T-cell (primary cell): ENCODE results near the gene CCL1. TPM values are rescaled to one million over a fixed set of nuclear protein-coding genes. Genes with fewer than 3 reads are reported as not detected.

Source experiments
- ATAC-seq, 4 experiments: fragments of 200-7000 bp in 3 of 4; fragments of 150-1000 bp in 1 of 4; cut with Tn5 transposase; replicated peaks in 1 of 4; 1 replicate in 3 of 4; 2 replicates in 1 of 4; pipeline ENCODE4 v1.10.0; 2021; ENCODE audit warnings: moderate library complexity in 3 of 4, mild to moderate bottlenecking in 2 of 4, moderate number of reproducible peaks in 1 of 4
- CTCF ChIA-PET, 2 donors: fragments of 300-600 bp; sonication (Branson Sonifier 250); formaldehyde crosslinking; loops; one replicate each; lab custom pipeline; 2022; ENCODE audit warnings: antibody characterized with exemption in 2 of 2; lab: Charles Lee
- POLR2A ChIA-PET, 2 donors: fragments of 300-600 bp; sonication (Branson Sonifier 250); formaldehyde crosslinking; loops; one replicate each; lab custom pipeline; 2022; ENCODE audit warnings: antibody characterized with exemption in 2 of 2; lab: Charles Lee
- DNase-seq, 35 experiments: peaks; one replicate each; pipeline versions ENCODE4 v3.0.0 to v3.0.0-alpha.2; 2013 to 2023
- H3K27ac ChIP-seq: one replicate; pipeline ENCODE4 v1.5.1; 2013; ENCODE audit warnings: low read length
- H3K27me3 ChIP-seq, 2 experiments: replicated peaks in 1 of 2; 1 replicate in 1 of 2; 2 replicates in 1 of 2; pipeline versions ENCODE4 v1.6.1 to v1.7.0; 2013; ENCODE audit warnings: low read length in 1 of 2, mixed read lengths in 1 of 2; ENCODE audit not compliant: control insufficient read depth in 2 of 2, insufficient read depth in 2 of 2; ENCODE audit errors: extremely low read depth in 1 of 2
- H3K36me3 ChIP-seq, 2 donors: 1 replicate in 1 of 2; 2 replicates in 1 of 2; pipeline versions ENCODE4 v1.6.1 to v1.7.0; 2013; ENCODE audit warnings: low read length in 1 of 2; ENCODE audit not compliant: control insufficient read depth in 2 of 2, insufficient read depth in 1 of 2; ENCODE audit errors: extremely low read depth in 1 of 2
- H3K4me1 ChIP-seq, 2 experiments: 1 replicate in 1 of 2; 2 replicates in 1 of 2; pipeline versions ENCODE4 v1.6.1 to v1.7.0; 2013; ENCODE audit warnings: low read length in 2 of 2, mixed read lengths in 1 of 2; ENCODE audit not compliant: insufficient read depth in 2 of 2, control insufficient read depth in 1 of 2; ENCODE audit errors: extremely low read depth in 1 of 2
- H3K4me3 ChIP-seq, 2 donors: 1 replicate in 1 of 2; 2 replicates in 1 of 2; pipeline versions ENCODE4 v1.5.1 to v1.7.0; 2013; ENCODE audit warnings: mild to moderate bottlenecking in 2 of 2, low read length in 1 of 2, moderate library complexity in 1 of 2; ENCODE audit not compliant: control insufficient read depth in 1 of 2; ENCODE audit errors: extremely low read depth in 1 of 2
- H3K9me3 ChIP-seq: 2 replicates; pipeline ENCODE4 v1.7.0; 2013
- H3K27ac Mint-ChIP-seq, 2 donors: one replicate each; pipeline ENCODE4 v1.8.0; 2020 to 2021; ENCODE audit warnings: mild to moderate bottlenecking in 2 of 2, mixed read lengths in 2 of 2
- H3K27me3 Mint-ChIP-seq, 2 donors: one replicate each; pipeline ENCODE4 v1.8.0; 2021 to 2022; ENCODE audit warnings: mixed read lengths in 2 of 2
- H3K36me3 Mint-ChIP-seq: one replicate; pipeline ENCODE4 v1.8.0; 2021; ENCODE audit warnings: mixed read lengths
- H3K4me1 Mint-ChIP-seq, 3 donors: one replicate each; pipeline ENCODE4 v1.8.0; 2020 to 2022; ENCODE audit warnings: mixed read lengths in 3 of 3, mild to moderate bottlenecking in 1 of 3
- H3K4me3 Mint-ChIP-seq, 3 donors: one replicate each; pipeline ENCODE4 v1.8.0; 2020 to 2022; ENCODE audit warnings: mild to moderate bottlenecking in 3 of 3, mixed read lengths in 3 of 3, moderate library complexity in 3 of 3
- H3K9me3 Mint-ChIP-seq, 3 donors: one replicate each; pipeline ENCODE4 v1.8.0; 2020 to 2022; ENCODE audit warnings: mixed read lengths in 3 of 3
- WGBS: methylation state at CpG from one replicate; pipeline ENCODE4 v1.1.5; 2013; ENCODE audit warnings: missing lambda C conversion rate; ENCODE audit not compliant: insufficient coverage; 5-methylcytosine and 5-hydroxymethylcytosine counted together
- total RNA-seq, 35 experiments: library from RNA in 6 of 35; stranded (reverse) in 6 of 35; fragments of 120-200 nt in 1 of 35; gene quantifications; one replicate each; pipeline versions ENCODE4 v1.2.1 to v1.2.4 and lab custom pipeline; 2013 to 2026

Gene CCL1, protein sequence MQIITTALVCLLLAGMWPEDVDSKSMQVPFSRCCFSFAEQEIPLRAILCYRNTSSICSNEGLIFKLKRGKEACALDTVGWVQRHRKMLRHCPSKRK
- not detected for total RNA-seq
- not detected for total RNA-seq (2013)
- total RNA-seq (lab: John Stamatoyannopoulos, UW): 0 to 4.2 (median 0) reads per million in 29 experiments

- H3K27me3 ChIP-seq: peaks cover 0 to 12% of the 10 kb centered on the region in 2 experiments
- Mint-ChIP-seq H3K4me1 (peaks cover 9 to 10% (median 9%) of the 10 kb centered on the region in 3 donors), H3K36me3 (no peaks in the 10 kb centered on the region), H3K4me3 (no peak within 1 kb of the TSS), H3K27me3 (peaks cover 6 to 21% of the 10 kb centered on the region in 2 donors), H3K27ac (no peak within 1 kb of the TSS), H3K9me3 (no peaks in the 10 kb centered on the region)
- H3K4me3 ChIP-seq: no peak within 1 kb of the TSS
- ChIA-PET POLR2A (no interaction called here), CTCF (interaction anchor here in 1 of 2 donors (0.9 kb wide), 1 partner anchor 162 kb away, joined by 3 read pairs; no protein-coding TSS in a partner anchor)
- H3K4me1 ChIP-seq: peaks cover 0 to 5% of the 10 kb centered on the region in 2 experiments
- H3K27ac ChIP-seq: no peak within 1 kb of the TSS
- no peak for ATAC-seq
- no peaks in the 10 kb centered on the region for H3K36me3 ChIP-seq
- no peak for DNase-seq
- WGBS: 60% methylated on average over 1 of the region's 5 CpGs
- H3K9me3 ChIP-seq: no peaks in the 10 kb centered on the region
Measured at GRCh38 chr17:34363183-34363661, at the start of gene CCL1. CCL1 (minus strand) TSS chr17:34363233; CDS start chr17:34363161, 72 bp downstream.

GRCh38 chr17:34412534-34412933 is 49.5 kb upstream of the CCL1 start:
- Mint-ChIP-seq H3K36me3 (no peaks in the 10 kb centered on the region), H3K27ac (no peak overlapping the region), H3K9me3 (no peaks in the 10 kb centered on the region), H3K27me3 (peaks cover 29 to 31% of the 10 kb centered on the region in 2 donors), H3K4me3 (no peak overlapping the region), H3K4me1 (no peaks in the 10 kb centered on the region)
- peaks cover 0 to 13% of the 10 kb centered on the region in 2 experiments for H3K27me3 ChIP-seq
- CTCF ChIA-PET: no interaction called here
- ATAC-seq (no peak), DNase-seq (no peak)
- no peak overlapping the region for H3K4me3 ChIP-seq
- POLR2A ChIA-PET: no interaction called here
- no peaks in the 10 kb centered on the region for H3K4me1 ChIP-seq
- no peak overlapping the region for H3K27ac ChIP-seq
- H3K9me3 ChIP-seq: no peaks in the 10 kb centered on the region
- H3K36me3 ChIP-seq: no peaks in the 10 kb centered on the region
- 77% methylated on average over 3 of the region's 7 CpGs for whole genome bisulfite sequencing

DNA sequence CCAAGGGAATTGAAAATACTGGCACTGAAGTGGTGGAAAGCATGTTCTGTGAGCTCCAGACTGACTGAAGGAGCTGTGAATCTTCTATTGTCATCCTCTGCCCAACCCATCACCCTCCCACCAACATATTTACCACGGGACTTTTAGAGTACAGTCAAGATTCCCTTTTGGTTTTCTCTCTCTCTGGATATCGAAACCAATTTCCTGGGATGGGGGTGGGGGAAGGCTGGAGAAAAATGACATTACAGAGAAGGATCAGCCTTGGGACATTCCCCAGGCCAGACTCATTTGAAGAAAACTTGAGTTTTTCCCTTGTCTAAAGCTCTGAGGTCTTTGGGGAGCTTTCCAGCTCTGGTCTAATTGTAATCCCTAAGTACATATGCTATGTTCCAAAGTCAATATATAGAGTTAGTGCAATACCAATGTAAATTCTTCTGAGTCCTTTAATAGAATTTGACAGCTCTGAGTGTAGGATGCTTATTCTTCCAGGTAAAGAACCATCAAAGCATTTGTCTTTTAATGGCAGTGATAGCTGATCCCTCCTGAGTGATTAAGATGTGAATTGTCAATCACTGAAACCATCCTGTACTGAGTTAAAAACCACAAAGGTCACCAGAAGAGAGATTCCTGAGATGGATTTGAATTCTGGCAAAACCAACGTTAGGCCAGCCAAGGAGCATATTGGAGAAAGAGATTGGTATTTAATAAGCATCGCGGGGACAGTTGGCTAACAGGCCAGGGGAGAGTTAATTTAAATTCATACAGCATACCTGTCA is 48.8 kb upstream of the CCL1 start:
- H3K27ac ChIP-seq: no peak overlapping the region
- DNase-seq: no peak
- no peak for ATAC-seq
- POLR2A ChIA-PET: no interaction called here
- H3K4me1 ChIP-seq: no peaks in the 10 kb centered on the region
- peaks cover 31 to 32% of the 10 kb centered on the region in 2 donors for H3K27me3 Mint-ChIP-seq
- whole genome bisulfite sequencing: no CpG with 5 or more reads among the region's 5 CpGs
- H3K9me3 ChIP-seq: no peaks in the 10 kb centered on the region
- peaks cover 0 to 13% of the 10 kb centered on the region in 2 experiments for H3K27me3 ChIP-seq
- H3K4me3 Mint-ChIP-seq: no peak overlapping the region
- CTCF ChIA-PET: no interaction called here
- H3K4me3 ChIP-seq: no peak overlapping the region
- no peaks in the 10 kb centered on the region for H3K36me3 Mint-ChIP-seq
- no peaks in the 10 kb centered on the region for H3K4me1 Mint-ChIP-seq
- H3K27ac Mint-ChIP-seq: no peak overlapping the region
- no peaks in the 10 kb centered on the region for H3K36me3 ChIP-seq
- H3K9me3 Mint-ChIP-seq: no peaks in the 10 kb centered on the region

DNA sequence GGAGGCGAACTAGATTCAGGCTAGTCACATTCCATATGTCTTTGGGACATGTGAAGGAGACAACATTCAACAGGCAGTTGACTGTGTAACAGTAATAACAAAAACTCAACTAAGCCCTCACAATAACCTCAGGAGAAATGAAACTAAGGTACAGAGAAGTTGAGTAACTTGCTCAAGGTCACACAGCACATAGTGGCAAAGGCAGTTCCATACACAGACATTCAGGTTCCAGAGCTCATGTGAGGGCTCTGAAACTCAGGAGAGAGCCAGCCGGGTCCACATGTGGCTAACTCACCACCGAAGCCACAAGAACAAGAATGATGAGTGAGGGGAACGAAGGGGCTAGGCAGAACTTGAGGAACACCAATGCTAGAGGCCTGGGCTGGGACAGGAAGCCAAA is 46.3 kb upstream of the CCL1 start:
- Histone ChIP-seq H3K27ac (no peak overlapping the region), H3K36me3 (no peaks in the 10 kb centered on the region), H3K27me3 (peaks cover 0 to 4% of the 10 kb centered on the region in 2 experiments), H3K9me3 (no peaks in the 10 kb centered on the region), H3K4me3 (no peak overlapping the region), H3K4me1 (no peaks in the 10 kb centered on the region)
- no peaks in the 10 kb centered on the region for H3K9me3 Mint-ChIP-seq
- 82% methylated on average over 2 of the region's 4 CpGs for WGBS
- no peak overlapping the region for H3K27ac Mint-ChIP-seq
- ChIA-PET POLR2A (no interaction called here), CTCF (no interaction called here)
- no peaks in the 10 kb centered on the region for H3K36me3 Mint-ChIP-seq
- H3K27me3 Mint-ChIP-seq: peaks cover 28 to 30% of the 10 kb centered on the region in 2 donors
- no peaks in the 10 kb centered on the region for H3K4me1 Mint-ChIP-seq
- no peak for ATAC-seq
- no peak for DNase-seq
- no peak overlapping the region for H3K4me3 Mint-ChIP-seq

DNA sequence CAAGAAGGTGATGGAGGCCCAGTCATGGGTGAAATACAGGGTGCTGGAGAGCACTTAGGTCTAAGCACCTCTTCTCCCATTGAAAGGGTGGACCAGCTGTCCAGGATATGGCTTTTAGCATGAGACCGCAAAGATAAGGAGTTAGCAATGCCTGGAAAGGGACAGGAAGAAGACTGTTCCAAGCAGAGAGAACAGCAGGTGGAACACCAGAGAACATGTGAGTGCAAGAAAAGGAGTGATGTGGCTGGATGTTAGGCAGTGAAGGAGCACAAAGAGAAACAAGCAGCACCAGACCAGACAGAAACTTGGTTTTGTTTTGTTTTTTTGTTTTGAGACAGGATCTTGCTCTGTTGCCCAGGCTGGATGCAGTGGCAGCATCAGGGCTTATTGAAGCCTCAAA is 45.4 kb upstream of the CCL1 start:
- ChIA-PET POLR2A (no interaction called here), CTCF (no interaction called here)
- Mint-ChIP-seq H3K27me3 (peaks cover 23 to 28% of the 10 kb centered on the region in 2 donors), H3K27ac (no peak overlapping the region), H3K9me3 (no peaks in the 10 kb centered on the region), H3K36me3 (no peaks in the 10 kb centered on the region), H3K4me1 (no peaks in the 10 kb centered on the region), H3K4me3 (no peak overlapping the region)
- H3K4me1 ChIP-seq: no peaks in the 10 kb centered on the region
- 100% methylated on average over 1 of the region's 1 CpG for WGBS
- peaks cover 0 to 4% of the 10 kb centered on the region in 2 experiments for H3K27me3 ChIP-seq
- no peaks in the 10 kb centered on the region for H3K36me3 ChIP-seq
- DNase-seq (no peak), ATAC-seq (no peak)
- no peaks in the 10 kb centered on the region for H3K9me3 ChIP-seq
- no peak overlapping the region for H3K27ac ChIP-seq
- no peak overlapping the region for H3K4me3 ChIP-seq

DNA sequence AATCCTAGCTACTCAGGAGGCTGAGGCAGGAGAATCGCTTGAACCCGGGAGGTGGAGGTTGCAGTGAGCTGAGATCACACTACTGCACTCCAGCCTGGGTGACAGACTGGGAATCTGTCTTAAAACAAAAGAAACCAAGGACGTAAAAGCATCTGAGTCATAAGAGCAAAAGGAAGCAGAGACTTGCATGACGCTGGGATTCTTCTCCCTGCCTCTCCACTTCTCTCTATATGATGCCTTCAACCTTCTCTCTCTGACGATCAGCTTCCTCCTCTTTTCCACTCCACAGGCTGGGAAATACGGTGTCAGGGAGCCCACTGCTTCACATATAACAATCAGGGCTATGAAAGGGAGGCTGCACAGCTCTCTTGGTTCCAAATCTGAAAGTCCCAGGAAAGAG is 43.2 kb upstream of the CCL1 start:
- Histone ChIP-seq H3K9me3 (no peaks in the 10 kb centered on the region), H3K27ac (no peak overlapping the region), H3K4me1 (no peaks in the 10 kb centered on the region), H3K27me3 (peaks cover 0 to 4% of the 10 kb centered on the region in 2 experiments), H3K36me3 (no peaks in the 10 kb centered on the region), H3K4me3 (no peak overlapping the region)
- no peaks in the 10 kb centered on the region for H3K9me3 Mint-ChIP-seq
- WGBS: 74% methylated on average over 5 of the region's 6 CpGs
- CTCF ChIA-PET: no interaction called here
- H3K27ac Mint-ChIP-seq: no peak overlapping the region
- no peak for ATAC-seq
- peaks cover 22 to 23% of the 10 kb centered on the region in 2 donors for H3K27me3 Mint-ChIP-seq
- no peak for DNase-seq
- no peaks in the 10 kb centered on the region for H3K4me1 Mint-ChIP-seq
- POLR2A ChIA-PET: no interaction called here
- H3K4me3 Mint-ChIP-seq: no peak overlapping the region
- no peaks in the 10 kb centered on the region for H3K36me3 Mint-ChIP-seq
